ENCODE measurements around the gene BMP2. TPM values are rescaled to one million over a fixed set of nuclear protein-coding genes. Genes with fewer than 3 reads are reported as not detected.

The BMP2 gene
- total RNA-seq, 1 donor from 2014 or later = 0.07 TPM

DNA sequence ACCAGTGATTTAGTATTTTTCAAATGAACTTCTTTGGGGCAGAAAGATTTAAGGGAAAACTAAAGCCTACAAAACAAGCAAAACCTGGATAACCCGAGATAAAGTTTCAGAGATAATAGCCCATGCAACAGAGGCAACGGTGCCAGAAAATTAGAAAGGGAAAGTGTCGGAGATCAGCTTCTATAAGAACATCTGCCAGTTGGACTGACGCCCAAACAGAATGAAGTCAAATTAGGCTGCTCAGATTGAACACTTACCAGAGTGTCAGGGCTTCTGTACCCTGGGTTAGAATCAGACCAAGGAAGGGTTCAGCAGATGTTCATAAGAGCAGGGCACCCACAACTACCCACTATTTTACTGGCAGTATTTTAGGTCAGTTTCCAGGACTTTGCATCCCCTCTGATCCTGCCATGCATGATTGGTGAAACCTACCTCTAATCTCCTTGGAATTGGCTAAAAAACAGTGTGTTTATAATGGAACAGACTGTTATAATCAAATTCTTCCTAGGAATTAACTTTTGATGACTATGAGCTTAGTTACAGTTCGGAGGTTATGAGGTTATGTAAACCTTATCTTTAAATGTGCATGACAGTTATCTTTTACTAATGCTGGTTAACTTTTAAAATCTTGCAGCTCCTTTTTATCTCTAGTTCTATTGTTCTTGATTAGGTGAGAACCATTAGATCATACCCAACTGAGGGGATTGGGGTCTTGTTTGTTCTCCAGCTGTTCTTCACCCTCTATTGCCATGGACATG is 13.1 kb downstream of the BMP2 start:
- DNase-seq (ENCODE audit: low spot score) = no peak
- Mint-ChIP-seq H3K4me1 (ENCODE audit: low read depth) (no peaks in the 10 kb centered on the region), H3K36me3 (ENCODE audit: low read depth) (no peaks in the 10 kb centered on the region), H3K4me3 (ENCODE audit: low read depth) (no peak overlapping the region), H3K9me3 (no peaks in the 10 kb centered on the region), H3K27me3 (ENCODE audit: low read depth) (no peaks in the 10 kb centered on the region), H3K27ac (no peak overlapping the region)
- intact Hi-C loops (cut with micrococcal nuclease) = no loop called here

DNA sequence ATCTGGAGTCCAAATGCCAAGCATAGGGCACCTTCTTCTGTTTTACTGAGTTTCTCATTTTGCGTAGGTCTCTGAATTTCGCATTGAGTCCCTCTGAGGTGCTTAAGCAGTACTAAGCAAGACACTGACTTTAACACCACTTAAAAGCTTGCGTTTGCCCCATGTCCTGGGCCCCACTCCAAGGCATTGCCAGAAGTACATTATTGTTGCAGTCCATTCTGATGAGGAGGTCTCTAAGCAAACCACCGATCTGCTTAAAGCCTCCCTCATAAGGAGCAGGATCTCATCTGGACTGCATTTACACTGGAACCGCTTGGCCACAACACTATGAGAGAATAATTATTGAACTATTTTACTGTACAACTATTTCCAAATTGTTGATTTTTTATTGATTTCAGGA is 16.3 kb downstream of the BMP2 start:
- Mint-ChIP-seq H3K4me1 (ENCODE audit: low read depth) (no peaks in the 10 kb centered on the region), H3K4me3 (ENCODE audit: low read depth) (no peak overlapping the region), H3K9me3 (no peaks in the 10 kb centered on the region), H3K36me3 (ENCODE audit: low read depth) (no peaks in the 10 kb centered on the region), H3K27me3 (ENCODE audit: low read depth) (no peaks in the 10 kb centered on the region), H3K27ac (no peak overlapping the region)
- DNase-seq (ENCODE audit: low spot score) = no peak
- intact Hi-C loops (cut with micrococcal nuclease) = no loop called here

DNA sequence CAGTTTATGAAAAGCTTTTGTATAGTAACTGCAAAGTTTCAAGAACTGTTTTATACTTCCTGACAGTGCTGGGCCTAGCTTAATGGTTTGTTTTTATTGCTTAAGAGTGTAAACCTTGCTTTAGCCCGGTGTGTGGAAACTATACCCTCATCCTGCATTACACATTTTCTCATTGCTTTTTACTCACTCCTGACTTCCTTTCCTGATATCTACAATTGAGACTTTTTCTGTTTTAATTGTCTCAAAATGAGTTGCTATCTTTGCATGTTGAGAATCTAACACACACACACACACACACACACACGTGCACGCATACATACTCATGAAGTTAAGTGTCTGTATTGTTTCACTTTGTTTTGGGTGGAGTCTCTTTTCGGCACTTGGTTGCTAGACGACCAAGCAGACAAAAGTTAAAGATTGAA is 16.7 kb downstream of the BMP2 start:
- no peak overlapping the region for H3K27ac Mint-ChIP-seq
- no peaks in the 10 kb centered on the region for H3K27me3 Mint-ChIP-seq (ENCODE audit: low read depth)
- no peaks in the 10 kb centered on the region for H3K36me3 Mint-ChIP-seq (ENCODE audit: low read depth)
- no peak for DNase-seq (ENCODE audit: low spot score)
- H3K4me3 Mint-ChIP-seq (ENCODE audit: low read depth) = no peak overlapping the region
- no peaks in the 10 kb centered on the region for H3K4me1 Mint-ChIP-seq (ENCODE audit: low read depth)
- intact Hi-C loops (cut with micrococcal nuclease) = no loop called here
- H3K9me3 Mint-ChIP-seq = no peaks in the 10 kb centered on the region

DNA sequence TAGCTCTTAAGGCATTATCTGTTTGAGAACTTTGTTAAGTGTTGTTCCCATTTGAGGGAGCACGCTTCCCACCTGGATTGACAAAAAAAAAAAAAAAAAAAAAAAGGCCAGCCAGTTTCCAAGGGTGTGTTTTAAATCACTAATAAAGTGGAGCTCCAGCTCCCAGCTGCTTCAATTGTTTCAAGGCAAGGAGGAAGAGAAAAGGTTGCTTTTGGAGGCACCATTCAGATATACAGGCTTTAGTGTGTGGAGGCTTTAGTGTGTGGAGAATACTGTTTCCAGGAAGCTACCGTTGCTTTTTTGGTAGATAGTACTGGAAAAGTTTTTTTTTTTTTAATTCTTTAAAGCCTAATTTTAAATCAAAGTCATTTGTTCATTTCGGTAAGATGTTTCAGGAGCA is 17.3 kb downstream of the BMP2 start:
- no peaks in the 10 kb centered on the region for H3K27me3 Mint-ChIP-seq (ENCODE audit: low read depth)
- H3K4me3 Mint-ChIP-seq (ENCODE audit: low read depth) = no peak overlapping the region
- DNase-seq (ENCODE audit: low spot score) = no peak
- no peak overlapping the region for H3K27ac Mint-ChIP-seq
- no peaks in the 10 kb centered on the region for H3K9me3 Mint-ChIP-seq
- no peaks in the 10 kb centered on the region for H3K36me3 Mint-ChIP-seq (ENCODE audit: low read depth)
- H3K4me1 Mint-ChIP-seq (ENCODE audit: low read depth) = no peaks in the 10 kb centered on the region
- intact Hi-C loops (cut with micrococcal nuclease) = no loop called here

DNA sequence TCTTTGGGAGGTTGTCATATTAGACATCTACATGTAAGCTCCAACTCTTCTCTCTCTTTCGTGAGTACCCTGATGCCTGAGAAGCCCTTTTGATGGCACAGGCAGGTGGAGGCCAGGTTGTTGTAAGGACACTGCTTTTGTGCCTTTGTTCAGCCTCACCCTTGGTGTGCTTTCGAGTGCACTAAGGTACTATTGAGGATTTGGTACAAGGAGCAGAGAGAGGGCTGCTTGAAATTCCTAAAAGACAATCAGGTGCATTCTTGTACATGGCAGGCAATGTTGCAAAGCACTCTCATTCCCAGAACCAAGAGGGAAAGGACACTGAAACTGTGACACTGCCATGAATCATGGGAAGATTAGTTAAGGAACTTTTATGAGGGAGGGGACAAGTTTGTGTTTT is 19.1 kb downstream of the BMP2 start:
- DNase-seq (ENCODE audit: low spot score) = no peak
- Mint-ChIP-seq H3K27me3 (ENCODE audit: low read depth) (no peaks in the 10 kb centered on the region), H3K27ac (no peak overlapping the region), H3K4me3 (ENCODE audit: low read depth) (no peak overlapping the region), H3K36me3 (ENCODE audit: low read depth) (no peaks in the 10 kb centered on the region), H3K9me3 (no peaks in the 10 kb centered on the region), H3K4me1 (ENCODE audit: low read depth) (no peaks in the 10 kb centered on the region)
- intact Hi-C loops (cut with micrococcal nuclease) = no loop called here

DNA sequence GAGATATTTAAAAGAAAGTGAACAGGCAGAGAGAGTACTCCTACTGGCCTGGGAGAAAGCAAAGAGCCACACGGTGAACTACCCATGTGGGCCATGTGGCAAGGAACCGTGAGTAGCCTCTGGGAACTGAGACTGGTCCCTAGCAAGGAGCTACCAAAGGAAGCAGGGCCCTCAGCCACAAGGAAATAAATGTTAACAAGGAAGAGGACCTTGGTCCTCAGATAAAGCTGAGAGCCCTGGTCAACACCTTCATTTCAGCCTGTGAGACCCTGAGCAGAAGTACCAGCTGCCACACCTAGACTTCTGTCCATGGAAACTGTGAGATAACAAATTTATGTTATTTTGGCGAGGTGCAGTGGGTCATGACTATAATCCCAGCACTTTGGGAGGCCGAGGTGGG is 25.3 kb downstream of the BMP2 start:
- H3K4me3 Mint-ChIP-seq (ENCODE audit: low read depth) = no peak overlapping the region
- no peaks in the 10 kb centered on the region for H3K27me3 Mint-ChIP-seq (ENCODE audit: low read depth)
- H3K9me3 Mint-ChIP-seq = no peaks in the 10 kb centered on the region
- DNase-seq (ENCODE audit: low spot score) = no peak
- H3K36me3 Mint-ChIP-seq (ENCODE audit: low read depth) = no peaks in the 10 kb centered on the region
- H3K4me1 Mint-ChIP-seq (ENCODE audit: low read depth) = no peaks in the 10 kb centered on the region
- H3K27ac Mint-ChIP-seq = no peak overlapping the region
- intact Hi-C loops (cut with micrococcal nuclease) = no loop called here

DNA sequence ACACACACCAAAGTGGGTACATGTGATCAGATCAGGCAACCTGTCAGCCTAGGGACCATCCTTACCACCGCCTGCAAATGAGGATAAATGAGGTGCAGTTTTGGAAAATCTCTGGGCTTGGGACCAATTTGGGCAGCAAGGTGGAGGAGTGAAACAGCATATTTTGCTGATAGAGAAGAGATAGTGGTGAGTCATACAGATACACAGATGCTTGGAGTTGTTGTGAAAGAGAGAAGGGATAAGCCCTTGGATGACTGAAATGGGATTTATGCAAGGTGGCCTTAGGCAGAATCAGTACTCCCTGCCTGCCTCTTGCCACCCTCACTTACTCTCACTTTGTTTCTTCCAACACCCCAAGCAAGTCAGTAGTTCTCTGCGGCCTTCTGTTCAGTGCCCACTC is 34.7 kb downstream of the BMP2 start:
- H3K4me1 Mint-ChIP-seq (ENCODE audit: low read depth) = no peaks in the 10 kb centered on the region

DNA sequence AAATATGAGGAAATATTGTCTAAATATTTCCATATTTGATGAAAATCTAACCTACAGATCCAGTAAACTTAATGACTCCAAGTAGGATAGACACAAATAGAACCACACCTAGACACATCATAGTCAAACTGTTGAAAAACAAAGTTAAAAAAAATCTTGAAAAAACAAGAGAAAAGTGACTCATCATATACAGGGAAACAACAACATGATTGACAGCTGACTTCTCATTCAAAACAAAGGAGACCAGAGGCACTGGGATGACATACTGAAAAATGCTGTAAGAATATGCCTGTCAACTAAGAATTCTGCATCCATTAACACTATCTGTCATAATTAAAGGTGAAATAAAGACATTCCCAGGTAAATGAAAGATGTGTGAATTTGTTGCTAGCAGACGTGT is 38.8 kb downstream of the BMP2 start:
- intact Hi-C loops (cut with micrococcal nuclease) = no loop called here

More for the DNA sequence above, 34.7 kb downstream of the BMP2 start:
- Mint-ChIP-seq H3K4me3 (ENCODE audit: low read depth) (no peak overlapping the region), H3K27ac (no peak overlapping the region), H3K9me3 (peaks cover 5% of the 10 kb centered on the region), H3K27me3 (ENCODE audit: low read depth) (no peaks in the 10 kb centered on the region), H3K36me3 (ENCODE audit: low read depth) (no peaks in the 10 kb centered on the region)
- DNase-seq (ENCODE audit: low spot score) = no peak
- intact Hi-C loops (cut with micrococcal nuclease) = no loop called here

DNA sequence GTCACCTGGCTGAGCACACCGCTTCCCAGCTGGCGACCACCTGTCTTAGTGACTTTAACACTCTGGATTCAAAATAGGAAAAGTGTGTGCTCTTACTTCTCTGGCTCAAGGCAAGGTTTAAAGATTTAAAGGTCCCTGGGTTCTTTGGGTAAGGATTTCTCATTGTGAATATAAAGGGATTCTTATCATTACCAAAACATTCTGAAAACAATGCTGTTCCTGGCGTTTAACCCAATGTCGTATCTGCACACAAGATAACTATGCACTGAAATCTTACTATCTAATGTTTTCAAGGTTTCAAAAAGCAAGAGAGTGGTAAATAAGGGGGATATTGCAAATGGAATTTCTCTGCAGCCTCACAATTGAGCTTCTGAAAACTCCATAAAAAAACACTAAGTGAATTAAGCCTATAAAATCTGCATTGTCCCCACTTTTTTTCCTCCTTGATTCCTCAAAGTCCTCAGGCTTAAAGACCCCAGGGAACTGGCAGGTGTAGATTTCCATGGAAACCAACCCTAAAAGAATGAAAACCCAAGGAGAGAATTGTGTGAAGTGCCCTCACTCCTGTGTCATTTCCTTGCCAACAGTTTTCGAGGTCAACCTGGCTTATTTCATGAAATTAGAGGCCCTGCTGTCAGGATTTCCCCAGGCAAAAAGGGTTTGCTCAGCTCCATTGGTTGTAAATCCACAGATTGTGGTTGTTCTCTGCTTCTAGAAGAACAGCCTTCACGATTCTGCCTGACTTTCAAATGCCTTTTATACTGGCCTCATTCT is 44.0 kb downstream of the BMP2 start:
- no peaks in the 10 kb centered on the region for H3K27me3 Mint-ChIP-seq (ENCODE audit: low read depth)
- H3K27ac Mint-ChIP-seq = no peak overlapping the region
- no peaks in the 10 kb centered on the region for H3K4me1 Mint-ChIP-seq (ENCODE audit: low read depth)
- no peaks in the 10 kb centered on the region for H3K9me3 Mint-ChIP-seq
- no peak for DNase-seq (ENCODE audit: low spot score)
- intact Hi-C loops (cut with micrococcal nuclease) = no loop called here
- no peaks in the 10 kb centered on the region for H3K36me3 Mint-ChIP-seq (ENCODE audit: low read depth)
- H3K4me3 Mint-ChIP-seq (ENCODE audit: low read depth) = no peak overlapping the region

More for the DNA sequence above, 38.8 kb downstream of the BMP2 start:
- H3K9me3 Mint-ChIP-seq = peaks cover 5% of the 10 kb centered on the region
- H3K27ac Mint-ChIP-seq = no peak overlapping the region
- H3K4me3 Mint-ChIP-seq (ENCODE audit: low read depth) = no peak overlapping the region
- H3K4me1 Mint-ChIP-seq (ENCODE audit: low read depth) = no peaks in the 10 kb centered on the region
- DNase-seq (ENCODE audit: low spot score) = no peak
- no peaks in the 10 kb centered on the region for H3K36me3 Mint-ChIP-seq (ENCODE audit: low read depth)
- H3K27me3 Mint-ChIP-seq (ENCODE audit: low read depth) = no peaks in the 10 kb centered on the region

DNA sequence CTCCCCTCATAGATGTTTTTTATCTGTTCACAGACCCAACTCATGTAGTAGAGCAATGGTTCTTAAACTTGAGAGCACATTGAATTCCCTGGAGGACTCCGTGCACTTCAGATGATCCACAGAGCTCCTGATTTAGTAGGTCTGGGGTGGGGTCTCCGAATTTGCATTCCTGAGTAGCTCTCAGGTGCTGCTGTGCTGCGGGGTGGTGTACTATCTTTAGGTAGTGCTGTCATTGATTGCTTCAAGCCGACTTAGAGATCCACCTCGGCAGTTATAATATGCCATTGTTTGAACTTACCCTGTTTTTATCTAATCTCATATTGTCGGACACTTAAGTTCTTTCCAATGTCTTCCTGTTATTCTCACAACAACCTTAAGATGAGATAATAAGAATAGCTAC is 45.0 kb downstream of the BMP2 start:
- Mint-ChIP-seq H3K27ac (no peak overlapping the region), H3K4me1 (ENCODE audit: low read depth) (no peaks in the 10 kb centered on the region), H3K9me3 (no peaks in the 10 kb centered on the region), H3K4me3 (ENCODE audit: low read depth) (no peak overlapping the region), H3K27me3 (ENCODE audit: low read depth) (no peaks in the 10 kb centered on the region), H3K36me3 (ENCODE audit: low read depth) (no peaks in the 10 kb centered on the region)
- DNase-seq (ENCODE audit: low spot score) = no peak
- intact Hi-C loops (cut with micrococcal nuclease) = no loop called here

DNA sequence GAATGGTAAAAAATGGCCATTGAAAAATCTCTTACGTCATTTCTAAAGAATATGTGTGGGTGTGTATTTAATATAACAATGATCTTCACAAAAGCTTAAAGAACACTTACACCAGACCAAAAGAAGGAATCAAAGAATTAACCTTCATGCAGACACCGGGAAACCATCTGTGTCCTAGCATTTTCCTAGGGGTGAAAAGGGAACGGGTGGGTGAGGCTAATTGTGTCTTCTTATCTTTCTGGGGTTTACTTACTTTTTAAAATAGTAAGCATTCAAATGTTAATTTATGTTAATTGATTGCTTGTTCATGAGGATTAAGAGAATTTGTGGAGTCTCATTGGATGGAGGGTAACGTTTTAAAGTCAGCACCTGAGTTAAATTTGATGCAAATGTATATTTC is 47.5 kb downstream of the BMP2 start:
- intact Hi-C loops (cut with micrococcal nuclease) = no loop called here
- Mint-ChIP-seq H3K27me3 (ENCODE audit: low read depth) (no peaks in the 10 kb centered on the region), H3K27ac (no peak overlapping the region), H3K4me1 (ENCODE audit: low read depth) (no peaks in the 10 kb centered on the region), H3K4me3 (ENCODE audit: low read depth) (no peak overlapping the region), H3K9me3 (no peaks in the 10 kb centered on the region), H3K36me3 (ENCODE audit: low read depth) (no peaks in the 10 kb centered on the region)
- DNase-seq (ENCODE audit: low spot score) = no peak

DNA sequence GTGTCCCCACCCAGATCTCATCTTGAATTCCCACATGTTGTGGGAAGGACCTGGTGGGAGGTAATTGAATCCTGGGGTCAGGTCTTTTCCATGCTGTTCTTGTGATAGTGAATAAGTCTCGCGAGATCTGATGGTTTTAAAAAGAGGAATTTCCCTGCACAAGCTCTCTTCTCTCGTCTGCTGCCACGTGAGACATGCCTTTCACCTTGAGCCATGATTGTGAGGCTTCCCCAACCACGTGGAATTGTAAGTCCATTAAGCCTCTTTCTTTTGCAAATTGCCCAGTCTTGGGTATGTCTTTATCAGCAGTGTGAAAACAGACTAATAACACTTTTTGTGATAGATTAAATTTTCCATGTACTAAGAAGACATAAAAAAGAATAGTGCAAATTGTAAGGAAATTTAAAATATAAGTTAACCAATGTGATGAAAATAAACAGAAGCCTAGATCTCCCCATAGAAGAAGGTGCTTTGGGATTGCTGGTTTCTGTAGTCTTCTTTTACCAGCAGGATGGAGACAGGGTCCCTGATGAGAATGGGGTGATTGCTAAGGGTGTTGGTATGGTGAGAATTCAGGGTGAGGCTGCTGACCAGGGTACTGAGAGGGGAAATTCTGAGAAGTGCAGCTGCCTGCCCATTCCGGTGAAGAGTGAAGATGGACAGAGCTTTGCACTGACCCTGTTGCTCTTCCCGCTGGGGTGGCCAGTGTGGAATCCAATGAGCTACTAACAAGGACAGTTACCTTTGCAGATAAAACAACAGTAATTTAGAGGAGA is 50.7 kb downstream of the BMP2 start:
- H3K27ac Mint-ChIP-seq = no peak overlapping the region
- no peaks in the 10 kb centered on the region for H3K27me3 Mint-ChIP-seq (ENCODE audit: low read depth)
- intact Hi-C loops (cut with micrococcal nuclease) = no loop called here
- no peaks in the 10 kb centered on the region for H3K9me3 Mint-ChIP-seq
- DNase-seq (ENCODE audit: low spot score) = no peak
- no peak overlapping the region for H3K4me3 Mint-ChIP-seq (ENCODE audit: low read depth)
- H3K36me3 Mint-ChIP-seq (ENCODE audit: low read depth) = no peaks in the 10 kb centered on the region
- H3K4me1 Mint-ChIP-seq (ENCODE audit: low read depth) = no peaks in the 10 kb centered on the region

DNA sequence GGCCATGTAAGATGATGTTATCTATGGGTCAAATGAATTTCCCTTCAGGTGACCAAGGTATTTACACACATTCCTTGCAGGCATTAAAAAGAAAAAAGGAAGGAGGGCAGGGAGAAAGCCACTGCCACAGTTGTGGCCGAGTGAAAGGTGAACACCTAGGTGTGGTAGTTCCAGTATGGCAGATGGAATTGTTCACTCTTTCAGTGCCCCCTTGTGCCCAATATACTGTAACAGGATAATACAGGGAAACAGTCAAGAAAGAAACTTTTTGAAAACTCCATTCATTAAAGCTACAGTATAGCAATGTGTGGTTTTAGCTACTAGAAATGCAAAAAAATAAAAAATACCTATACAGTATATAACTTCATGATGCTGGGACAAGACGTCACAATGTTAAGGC is 52.1 kb downstream of the BMP2 start:
- Mint-ChIP-seq H3K4me1 (ENCODE audit: low read depth) (no peaks in the 10 kb centered on the region), H3K27me3 (ENCODE audit: low read depth) (no peaks in the 10 kb centered on the region), H3K36me3 (ENCODE audit: low read depth) (no peaks in the 10 kb centered on the region), H3K27ac (no peak overlapping the region), H3K9me3 (no peaks in the 10 kb centered on the region), H3K4me3 (ENCODE audit: low read depth) (no peak overlapping the region)
- intact Hi-C loops (cut with micrococcal nuclease) = no loop called here
- DNase-seq (ENCODE audit: low spot score) = no peak

Data from activated T-helper 2 cell treated with anti-CD3 and anti-CD28 coated beads, Interferon-gamma antibody, Interleukin-2, Interleukin-4, amounts not matched to agents 10 μg/mL and 5 μg/mL and 100 μg/mL, durations not matched to agents 14 hours and 24 hours and 36 hours (primary cell).